ENCODE measurements around the gene SAMSN1. TPM values are rescaled to one million over a fixed set of nuclear protein-coding genes. Genes with fewer than 3 reads are reported as not detected.
A peak's percentile ranks its signal among the peaks of the same experiment; 100 is the strongest.

The SAMSN1 gene
- total and polyA plus RNA-seq, 2 of the 8 experiments (the other 6 are each of a cell fraction or from before 2014, with no cell fraction given): 0.50 to 3.0 TPM

- no peak for TF ChIP-seq EP300 (IDR thresholded peaks at IDR 0.05; ENCODE audit: borderline replicate concordance in 1 of 2, low read depth in 2 of 2, low read length in 2 of 2)
- no peak for TF ChIP-seq YY1 (IDR thresholded peaks at IDR 0.05; ENCODE audit: low read depth, low read length)
- no peak for TF ChIP-seq CREB1 (IDR thresholded peaks at IDR 0.05)
- no peak for TF ChIP-seq KDM1A (IDR thresholded peaks at IDR 0.05; ENCODE audit: borderline replicate concordance, low read length)
- no peak for TF ChIP-seq SIN3A (conservative IDR thresholded peaks at IDR 0.05 in 1 of 2, IDR thresholded peaks at IDR 0.05 in 1 of 2; ENCODE audit: low read depth in 1 of 2, low read length in 2 of 2)
- no peak for TF ChIP-seq CEBPB (IDR thresholded peaks at IDR 0.05; ENCODE audit: low read depth, low read length)
- no peak for TF ChIP-seq MAFK (IDR thresholded peaks at IDR 0.05; ENCODE audit: low read depth, low read length)
- no peak for TF ChIP-seq RFX5 (IDR thresholded peaks at IDR 0.05; ENCODE audit: borderline replicate concordance, low read depth, low read length)
- no peak for TF ChIP-seq ATF2 (IDR thresholded peaks at IDR 0.05; ENCODE audit: low read length)
- TF ChIP-seq SP1 (IDR thresholded peaks at IDR 0.05; ENCODE audit: low read depth, low read length): no peak
- no peak for TF ChIP-seq SP2 (IDR thresholded peaks at IDR 0.05; ENCODE audit: low read length)
- no peak for TF ChIP-seq SP4 (IDR thresholded peaks at IDR 0.05; ENCODE audit: low read length)
- FAIRE-seq (no peak), DNase-seq (ENCODE audit: low read depth in 1 of 2, low spot score in 2 of 2) (no peak)
- Histone ChIP-seq H3K79me2 (ENCODE audit: control insufficient read depth in 1 of 2, insufficient read depth in 2 of 2, low read length in 2 of 2) (no peaks in the 10 kb centered on the region), H2BK20ac (ENCODE audit: low read length) (no peak overlapping the region), H3K79me1 (ENCODE audit: low read depth, low read length) (no peaks in the 10 kb centered on the region), H3K18ac (ENCODE audit: extremely low read depth, low read length) (no peak overlapping the region), H3K4me2 (ENCODE audit: insufficient read depth in 1 of 2, low read depth in 2 of 2, low read length in 2 of 2) (no peak overlapping the region), H4K20me1 (replicated peaks in 1 of 2; ENCODE audit: control insufficient read depth in 1 of 2, insufficient read depth in 2 of 2, low read length in 2 of 2) (no peaks in the 10 kb centered on the region), H3K4ac (replicated peaks; ENCODE audit: insufficient read length, low read depth, low read length) (no peak overlapping the region), H2AFZ (ENCODE audit: low read length) (peak overlapping the region; percentile 49; the same call in 1 of the 2 replicates), H2BK15ac (ENCODE audit: low read length) (no peak overlapping the region), H3K27ac (ENCODE audit: low read depth, low read length) (no peak overlapping the region), H2BK5ac (ENCODE audit: low read depth, low read length) (no peak overlapping the region), H4K8ac (ENCODE audit: extremely low read depth, insufficient read depth, low read length) (no peak overlapping the region), H2BK12ac (ENCODE audit: low read depth, low read length) (no peak overlapping the region), H3K4me3 (ENCODE audit: extremely low read depth in 1 of 4, insufficient read depth in 2 of 4, low read depth in 3 of 4, low read length in 4 of 4) (no peak overlapping the region), H3K9me3 (ENCODE audit: insufficient read depth in 2 of 2, low read depth in 1 of 2, low read length in 1 of 2) (peaks cover 11 to 14% of the 10 kb centered on the region in 2 experiments; a peak in 3 of 4 replicates), H4K5ac (ENCODE audit: insufficient read length, low read depth, low read length) (no peak overlapping the region), H2BK120ac (replicated peaks; ENCODE audit: low read depth, low read length) (no peak overlapping the region), H4K91ac (replicated peaks; ENCODE audit: insufficient read length, low read length) (no peak overlapping the region), H3K56ac (replicated peaks; ENCODE audit: insufficient read length, low read depth, low read length) (no peak overlapping the region), H3K9ac (replicated peaks in 1 of 4; ENCODE audit: extremely low read depth in 1 of 4, low read depth in 3 of 4, low read length in 3 of 4) (no peak overlapping the region), H3K23ac (ENCODE audit: insufficient read length) (no peak overlapping the region), H2AK5ac (ENCODE audit: low read depth, low read length) (no peak overlapping the region), H3K27me3 (replicated peaks in 1 of 4; ENCODE audit: control insufficient read depth in 3 of 4, extremely low read depth in 1 of 4, insufficient read depth in 3 of 4, low read length in 3 of 4) (no peaks in the 10 kb centered on the region), H3K14ac (ENCODE audit: insufficient read length) (no peak overlapping the region), H3K36me3 (ENCODE audit: control insufficient read depth in 2 of 4, insufficient read depth in 4 of 4, low read length in 3 of 4) (no peaks in the 10 kb centered on the region), H3K23me2 (ENCODE audit: low read depth, low read length) (no peaks in the 10 kb centered on the region), H3K4me1 (replicated peaks in 1 of 4; ENCODE audit: control insufficient read depth in 3 of 4, insufficient read depth in 4 of 4, low read length in 3 of 4) (no peaks in the 10 kb centered on the region)
- WGBS, 2 experiments (ENCODE audit: extremely low coverage in 1 of 2, insufficient coverage in 1 of 2, insufficient read length in 1 of 2, insufficient replicate concordance in 2 of 2, low coverage in 1 of 2, low lambda C conversion rate in 2 of 2, missing lambda C conversion rate in 1 of 2): 91% methylated on average over 5 of the region's 5 CpGs; no CpG with 5 or more reads in 1 of the 2 experiments
- ChIA-PET CTCF (ENCODE audit: partially characterized antibody) (no interaction called here), POLR2A (ENCODE audit: partially characterized antibody) (interaction anchor here (1.5 kb wide), 1 partner anchor 24 kb away, joined by 3 read pairs; no protein-coding TSS in a partner anchor)
Observed at GRCh38 chr21:14557413-14557812, 11.3 kb upstream of the SAMSN1 start.

All from H1 (cell line).